WTC11 (cell line): ENCODE results near the gene VCAN. TPM values are rescaled to one million over a fixed set of nuclear protein-coding genes. Genes with fewer than 3 reads are reported as not detected.

Experiments used
- ATAC-seq: fragments of 200-7000 bp; cut with Tn5 transposase; 2 replicates; pipeline ENCODE4 v1.10.0; 2021; ENCODE audit warnings: mild to moderate bottlenecking, moderate library complexity
- CTCF ChIA-PET: fragments of 300-600 bp; sonication (Branson Sonifier 250); formaldehyde crosslinking; loops from one replicate; lab custom pipeline; 2021; ENCODE audit warnings: antibody characterized with exemption; lab: Charles Lee
- POLR2A ChIA-PET: fragments of 350-600 bp; sonication (Branson Sonifier 250); formaldehyde crosslinking; loops from one replicate; lab custom pipeline; 2021; ENCODE audit warnings: antibody characterized with exemption; lab: Charles Lee
- DNase-seq: peaks from one replicate; pipeline ENCODE4 v3.0.0; 2021; ENCODE audit warnings: low spot score
- H3K27ac Mint-ChIP-seq: 2 replicates; pipeline ENCODE4 v1.8.0; 2021; ENCODE audit warnings: mixed read lengths
- H3K27me3 Mint-ChIP-seq: 2 replicates; pipeline ENCODE4 v1.8.0; 2021; ENCODE audit warnings: low read depth, mild to moderate bottlenecking, moderate library complexity, mixed read lengths
- H3K36me3 Mint-ChIP-seq: 2 replicates; pipeline ENCODE4 v1.8.0; 2021; ENCODE audit warnings: mixed read lengths
- H3K4me1 Mint-ChIP-seq: 2 replicates; pipeline ENCODE4 v1.8.0; 2022; ENCODE audit warnings: mixed read lengths
- H3K4me3 Mint-ChIP-seq: 2 replicates; pipeline ENCODE4 v1.8.0; 2021; ENCODE audit warnings: mild to moderate bottlenecking, moderate library complexity, mixed read lengths
- H3K9me3 Mint-ChIP-seq: 2 replicates; pipeline ENCODE4 v1.8.0; 2021; ENCODE audit warnings: mixed read lengths
- ARID4B ChIP-seq: sonication (generic); formaldehyde crosslinking; IDR thresholded peaks from 2 replicates; pipeline ENCODE4 v1.8.0; 2023; ENCODE audit warnings: missing genetic modification reagents, mild to moderate bottlenecking, borderline replicate concordance
- EMX1 ChIP-seq: fragments of 250-450 bp; sonication (Bioruptor Pico); IDR thresholded peaks from 2 replicates; pipeline ENCODE4 v1.8.0; 2021; ENCODE audit warnings: mild to moderate bottlenecking
- ESRRA ChIP-seq: sonication (generic); formaldehyde crosslinking; IDR thresholded peaks from 2 replicates; pipeline ENCODE4 v1.8.1; 2022; ENCODE audit warnings: mild to moderate bottlenecking, missing genetic modification reagents, borderline replicate concordance
- ETV6 ChIP-seq: sonication (generic); formaldehyde crosslinking; IDR thresholded peaks from 2 replicates; pipeline ENCODE4 v1.8.1; 2022; ENCODE audit warnings: mild to moderate bottlenecking, missing genetic modification reagents
- IRF2 ChIP-seq: sonication (generic); formaldehyde crosslinking; IDR thresholded peaks from 2 replicates; pipeline ENCODE4 v1.8.0; 2022; ENCODE audit warnings: low read depth, missing genetic modification reagents, borderline replicate concordance
- KAT7 ChIP-seq: sonication (generic); formaldehyde crosslinking; IDR thresholded peaks from 2 replicates; pipeline ENCODE4 v1.8.1; 2023; ENCODE audit warnings: missing genetic modification reagents, mild to moderate bottlenecking, borderline replicate concordance
- MXD4 ChIP-seq: fragments of 250-450 bp; sonication (Bioruptor Pico); IDR thresholded peaks from 2 replicates; pipeline ENCODE4 v1.8.0; 2021; ENCODE audit warnings: mild to moderate bottlenecking, moderate library complexity, borderline replicate concordance
- NFYB ChIP-seq: sonication (generic); formaldehyde crosslinking; conservative IDR thresholded peaks from 2 replicates; pipeline ENCODE4 v1.8.0; 2022; ENCODE audit warnings: low read depth, missing genetic modification reagents
- TEAD1 ChIP-seq: sonication (generic); formaldehyde crosslinking; IDR thresholded peaks from 2 replicates; pipeline ENCODE4 v1.8.0; 2022; ENCODE audit warnings: mild to moderate bottlenecking, missing genetic modification reagents
- ZBTB43 ChIP-seq: sonication (generic); formaldehyde crosslinking; IDR thresholded peaks from 2 replicates; pipeline ENCODE4 v1.8.1; 2023; ENCODE audit warnings: mild to moderate bottlenecking, missing genetic modification reagents
- ZNF317 ChIP-seq: sonication (generic); formaldehyde crosslinking; IDR thresholded peaks from 2 replicates; pipeline ENCODE4 v1.8.1; 2023; ENCODE audit warnings: low read depth, mild to moderate bottlenecking, moderate library complexity, missing genetic modification reagents, borderline replicate concordance
- ZNF423 ChIP-seq: fragments of 250-450 bp; sonication (Bioruptor Pico); IDR thresholded peaks from 2 replicates; pipeline ENCODE4 v2.1.2; 2022; ENCODE audit warnings: mild to moderate bottlenecking, moderate library complexity
- ZNF671 ChIP-seq: fragments of 250-450 bp; sonication (Bioruptor Pico); IDR thresholded peaks from 2 replicates; pipeline ENCODE4 v1.8.0; 2021; ENCODE audit warnings: mild to moderate bottlenecking
- total RNA-seq: library from RNA; stranded (reverse); gene quantifications from 3 replicates; pipeline ENCODE4 v1.2.3, GENCODE V29; 2021
- TF ChIP-seq, protein P1 (sequence below): sonication (generic); formaldehyde crosslinking; IDR thresholded peaks from 2 replicates; pipeline ENCODE4 v1.8.0; 2023; ENCODE audit warnings: mild to moderate bottlenecking, missing genetic modification reagents
- TF ChIP-seq, protein P2 (sequence below): fragments of 200-600 bp; IDR thresholded peaks from 2 replicates; pipeline ENCODE4 v1.8.0; 2022; ENCODE audit warnings: antibody characterized with exemption
- TF ChIP-seq, protein P3 (sequence below): fragments of 250-450 bp; sonication (Bioruptor Pico); IDR thresholded peaks from 2 replicates; pipeline ENCODE4 v1.9.0; 2021; ENCODE audit warnings: mild to moderate bottlenecking
- TF ChIP-seq, protein P4 (sequence below): fragments of 250-450 bp; sonication (Bioruptor Pico); IDR thresholded peaks from 2 replicates; pipeline ENCODE4 v2.1.2; 2022; ENCODE audit warnings: mild to moderate bottlenecking, moderate library complexity
- TF ChIP-seq, protein P5 (sequence below): sonication (generic); formaldehyde crosslinking; IDR thresholded peaks from 2 replicates; pipeline ENCODE4 v1.8.1; 2022; ENCODE audit warnings: low read depth, missing genetic modification reagents, borderline replicate concordance
- TF ChIP-seq, protein P6 (sequence below): sonication (generic); formaldehyde crosslinking; IDR thresholded peaks from 2 replicates; pipeline ENCODE4 v1.8.0; 2022; ENCODE audit warnings: mild to moderate bottlenecking, missing genetic modification reagents

The VCAN gene
- total RNA-seq, 1 experiment from 2014 or later: 276 TPM

DNA sequence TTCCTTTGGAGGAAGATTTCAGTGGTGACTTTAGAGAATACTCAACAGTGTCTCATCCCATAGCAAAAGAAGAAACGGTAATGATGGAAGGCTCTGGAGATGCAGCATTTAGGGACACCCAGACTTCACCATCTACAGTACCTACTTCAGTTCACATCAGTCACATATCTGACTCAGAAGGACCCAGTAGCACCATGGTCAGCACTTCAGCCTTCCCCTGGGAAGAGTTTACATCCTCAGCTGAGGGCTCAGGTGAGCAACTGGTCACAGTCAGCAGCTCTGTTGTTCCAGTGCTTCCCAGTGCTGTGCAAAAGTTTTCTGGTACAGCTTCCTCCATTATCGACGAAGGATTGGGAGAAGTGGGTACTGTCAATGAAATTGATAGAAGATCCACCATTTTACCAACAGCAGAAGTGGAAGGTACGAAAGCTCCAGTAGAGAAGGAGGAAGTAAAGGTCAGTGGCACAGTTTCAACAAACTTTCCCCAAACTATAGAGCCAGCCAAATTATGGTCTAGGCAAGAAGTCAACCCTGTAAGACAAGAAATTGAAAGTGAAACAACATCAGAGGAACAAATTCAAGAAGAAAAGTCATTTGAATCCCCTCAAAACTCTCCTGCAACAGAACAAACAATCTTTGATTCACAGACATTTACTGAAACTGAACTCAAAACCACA lies 67.4 kb downstream of the VCAN start (continued):
- TF ChIP-seq, protein P1, sequence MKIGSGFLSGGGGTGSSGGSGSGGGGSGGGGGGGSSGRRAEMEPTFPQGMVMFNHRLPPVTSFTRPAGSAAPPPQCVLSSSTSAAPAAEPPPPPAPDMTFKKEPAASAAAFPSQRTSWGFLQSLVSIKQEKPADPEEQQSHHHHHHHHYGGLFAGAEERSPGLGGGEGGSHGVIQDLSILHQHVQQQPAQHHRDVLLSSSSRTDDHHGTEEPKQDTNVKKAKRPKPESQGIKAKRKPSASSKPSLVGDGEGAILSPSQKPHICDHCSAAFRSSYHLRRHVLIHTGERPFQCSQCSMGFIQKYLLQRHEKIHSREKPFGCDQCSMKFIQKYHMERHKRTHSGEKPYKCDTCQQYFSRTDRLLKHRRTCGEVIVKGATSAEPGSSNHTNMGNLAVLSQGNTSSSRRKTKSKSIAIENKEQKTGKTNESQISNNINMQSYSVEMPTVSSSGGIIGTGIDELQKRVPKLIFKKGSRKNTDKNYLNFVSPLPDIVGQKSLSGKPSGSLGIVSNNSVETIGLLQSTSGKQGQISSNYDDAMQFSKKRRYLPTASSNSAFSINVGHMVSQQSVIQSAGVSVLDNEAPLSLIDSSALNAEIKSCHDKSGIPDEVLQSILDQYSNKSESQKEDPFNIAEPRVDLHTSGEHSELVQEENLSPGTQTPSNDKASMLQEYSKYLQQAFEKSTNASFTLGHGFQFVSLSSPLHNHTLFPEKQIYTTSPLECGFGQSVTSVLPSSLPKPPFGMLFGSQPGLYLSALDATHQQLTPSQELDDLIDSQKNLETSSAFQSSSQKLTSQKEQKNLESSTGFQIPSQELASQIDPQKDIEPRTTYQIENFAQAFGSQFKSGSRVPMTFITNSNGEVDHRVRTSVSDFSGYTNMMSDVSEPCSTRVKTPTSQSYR (CRISPR knock-in tag): no peak
- TF ChIP-seq ZBTB43 (no peak), KAT7 (CRISPR knock-in tag) (no peak), NFYB (CRISPR knock-in tag) (no peak), ZNF423 (CRISPR knock-in tag) (no peak), TEAD1 (CRISPR knock-in tag) (no peak), EMX1 (no peak), MXD4 (CRISPR knock-in tag) (no peak), ZNF317 (no peak)
- TF ChIP-seq, protein P2, sequence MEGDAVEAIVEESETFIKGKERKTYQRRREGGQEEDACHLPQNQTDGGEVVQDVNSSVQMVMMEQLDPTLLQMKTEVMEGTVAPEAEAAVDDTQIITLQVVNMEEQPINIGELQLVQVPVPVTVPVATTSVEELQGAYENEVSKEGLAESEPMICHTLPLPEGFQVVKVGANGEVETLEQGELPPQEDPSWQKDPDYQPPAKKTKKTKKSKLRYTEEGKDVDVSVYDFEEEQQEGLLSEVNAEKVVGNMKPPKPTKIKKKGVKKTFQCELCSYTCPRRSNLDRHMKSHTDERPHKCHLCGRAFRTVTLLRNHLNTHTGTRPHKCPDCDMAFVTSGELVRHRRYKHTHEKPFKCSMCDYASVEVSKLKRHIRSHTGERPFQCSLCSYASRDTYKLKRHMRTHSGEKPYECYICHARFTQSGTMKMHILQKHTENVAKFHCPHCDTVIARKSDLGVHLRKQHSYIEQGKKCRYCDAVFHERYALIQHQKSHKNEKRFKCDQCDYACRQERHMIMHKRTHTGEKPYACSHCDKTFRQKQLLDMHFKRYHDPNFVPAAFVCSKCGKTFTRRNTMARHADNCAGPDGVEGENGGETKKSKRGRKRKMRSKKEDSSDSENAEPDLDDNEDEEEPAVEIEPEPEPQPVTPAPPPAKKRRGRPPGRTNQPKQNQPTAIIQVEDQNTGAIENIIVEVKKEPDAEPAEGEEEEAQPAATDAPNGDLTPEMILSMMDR: no peak
- TF ChIP-seq, protein P3, sequence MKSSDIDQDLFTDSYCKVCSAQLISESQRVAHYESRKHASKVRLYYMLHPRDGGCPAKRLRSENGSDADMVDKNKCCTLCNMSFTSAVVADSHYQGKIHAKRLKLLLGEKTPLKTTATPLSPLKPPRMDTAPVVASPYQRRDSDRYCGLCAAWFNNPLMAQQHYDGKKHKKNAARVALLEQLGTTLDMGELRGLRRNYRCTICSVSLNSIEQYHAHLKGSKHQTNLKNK: no peak
- TF ChIP-seq, protein P4, sequence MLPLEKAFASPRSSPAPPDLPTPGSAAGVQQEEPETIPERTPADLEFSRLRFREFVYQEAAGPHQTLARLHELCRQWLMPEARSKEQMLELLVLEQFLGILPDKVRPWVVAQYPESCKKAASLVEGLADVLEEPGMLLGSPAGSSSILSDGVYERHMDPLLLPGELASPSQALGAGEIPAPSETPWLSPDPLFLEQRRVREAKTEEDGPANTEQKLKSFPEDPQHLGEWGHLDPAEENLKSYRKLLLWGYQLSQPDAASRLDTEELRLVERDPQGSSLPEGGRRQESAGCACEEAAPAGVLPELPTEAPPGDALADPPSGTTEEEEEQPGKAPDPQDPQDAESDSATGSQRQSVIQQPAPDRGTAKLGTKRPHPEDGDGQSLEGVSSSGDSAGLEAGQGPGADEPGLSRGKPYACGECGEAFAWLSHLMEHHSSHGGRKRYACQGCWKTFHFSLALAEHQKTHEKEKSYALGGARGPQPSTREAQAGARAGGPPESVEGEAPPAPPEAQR (CRISPR knock-in tag): no peak
- TF ChIP-seq, protein P5, sequence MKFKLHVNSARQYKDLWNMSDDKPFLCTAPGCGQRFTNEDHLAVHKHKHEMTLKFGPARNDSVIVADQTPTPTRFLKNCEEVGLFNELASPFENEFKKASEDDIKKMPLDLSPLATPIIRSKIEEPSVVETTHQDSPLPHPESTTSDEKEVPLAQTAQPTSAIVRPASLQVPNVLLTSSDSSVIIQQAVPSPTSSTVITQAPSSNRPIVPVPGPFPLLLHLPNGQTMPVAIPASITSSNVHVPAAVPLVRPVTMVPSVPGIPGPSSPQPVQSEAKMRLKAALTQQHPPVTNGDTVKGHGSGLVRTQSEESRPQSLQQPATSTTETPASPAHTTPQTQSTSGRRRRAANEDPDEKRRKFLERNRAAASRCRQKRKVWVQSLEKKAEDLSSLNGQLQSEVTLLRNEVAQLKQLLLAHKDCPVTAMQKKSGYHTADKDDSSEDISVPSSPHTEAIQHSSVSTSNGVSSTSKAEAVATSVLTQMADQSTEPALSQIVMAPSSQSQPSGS (CRISPR knock-in tag): no peak
- TF ChIP-seq, all 79 proteins: peak for 0

DNA sequence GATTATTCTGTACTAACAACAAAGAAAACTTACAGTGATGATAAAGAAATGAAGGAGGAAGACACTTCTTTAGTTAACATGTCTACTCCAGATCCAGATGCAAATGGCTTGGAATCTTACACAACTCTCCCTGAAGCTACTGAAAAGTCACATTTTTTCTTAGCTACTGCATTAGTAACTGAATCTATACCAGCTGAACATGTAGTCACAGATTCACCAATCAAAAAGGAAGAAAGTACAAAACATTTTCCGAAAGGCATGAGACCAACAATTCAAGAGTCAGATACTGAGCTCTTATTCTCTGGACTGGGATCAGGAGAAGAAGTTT lies 67.9 kb downstream of the VCAN start:
- Mint-ChIP-seq H3K27me3 (no peaks in the 10 kb centered on the region), H3K36me3 (peaks cover 52% of the 10 kb centered on the region), H3K27ac (no peak overlapping the region), H3K9me3 (peaks cover 17% of the 10 kb centered on the region), H3K4me3 (no peak overlapping the region), H3K4me1 (no peaks in the 10 kb centered on the region)
- DNase-seq (no peak), ATAC-seq (no peak)
- ChIA-PET CTCF (no interaction called here), POLR2A (no interaction called here)
- TF ChIP-seq ESRRA: no peak
- no peak for TF ChIP-seq ARID4B (CRISPR knock-in tag)
- TF ChIP-seq, protein P5 (CRISPR knock-in tag): no peak
- no peak for TF ChIP-seq IRF2 (CRISPR knock-in tag)
- no peak for TF ChIP-seq ETV6 (CRISPR knock-in tag)
- TF ChIP-seq, protein P6, sequence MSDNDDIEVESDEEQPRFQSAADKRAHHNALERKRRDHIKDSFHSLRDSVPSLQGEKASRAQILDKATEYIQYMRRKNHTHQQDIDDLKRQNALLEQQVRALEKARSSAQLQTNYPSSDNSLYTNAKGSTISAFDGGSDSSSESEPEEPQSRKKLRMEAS: no peak
- no peak for TF ChIP-seq ZNF671 (CRISPR knock-in tag)
